Cardiac muscle cell (in vitro differentiated cells and primary cell): Measurements from ENCODE around the gene ITSN2. TPM values are rescaled to one million over a fixed set of nuclear protein-coding genes. Genes with fewer than 3 reads are reported as not detected.
A peak's percentile ranks its signal among the peaks of the same experiment; 100 is the strongest.
"Not testable (repeated sequence)": the region's sequence is repeated elsewhere in the genome, so short reads cannot be mapped to it uniquely, and the experiment has no call there.

Source experiments
- DNase-seq, 2 donors: peaks; one replicate each; pipeline versions ENCODE4 v3.0.0 to v3.0.0-alpha.2; 2010 to 2017; ENCODE audit warnings: low read depth in 1 of 2, low spot score in 1 of 2
- H3K27ac ChIP-seq: fragments of 200-600 bp; sonication (generic); 2 replicates; pipeline ENCODE4 v1.5.1; 2016
- H3K27me3 ChIP-seq: fragments of 200-600 bp; sonication (generic); 2 replicates; pipeline ENCODE4 v1.6.0; 2016; ENCODE audit warnings: control low read depth
- H3K36me3 ChIP-seq: fragments of 200-600 bp; sonication (generic); 2 replicates; pipeline ENCODE4 v1.5.1; 2016; ENCODE audit warnings: control low read depth
- H3K4me1 ChIP-seq: fragments of 200-600 bp; sonication (generic); 2 replicates; pipeline ENCODE4 v1.8.1; 2017; ENCODE audit warnings: low read depth, mild to moderate bottlenecking, mixed run types
- H3K4me3 ChIP-seq: fragments of 200-600 bp; sonication (generic); 2 replicates; pipeline ENCODE4 v1.5.1; 2016; ENCODE audit warnings: mild to moderate bottlenecking
- H3K9me3 ChIP-seq: fragments of 200-600 bp; sonication (generic); 2 replicates; pipeline ENCODE4 v1.5.1; 2017; ENCODE audit warnings: low read depth, mild to moderate bottlenecking, control low read depth
- CTCF ChIP-seq: IDR thresholded peaks from 2 replicates; pipeline ENCODE4 v1.5.1; 2012; ENCODE audit warnings: low read depth, mild to moderate bottlenecking, low read length
- polyA plus RNA-seq: library from polyadenylated mRNA; unstranded; fragments of >200 nt; fragmentation: Nextera tagmentation; extraction: Ambion mirVana; gene quantifications from 2 replicates; pipeline ENCODE4 v1.2.1, GENCODE V29; 2016
- total RNA-seq: library from RNA; depleted of rRNA; stranded (reverse); fragments of >200 nt; gene quantifications from 2 replicates; pipeline ENCODE4 v1.2.3, GENCODE V29; 2016

Gene ITSN2
- total and polyA plus RNA-seq, 2 experiments from 2014 or later: 22.3 to 22.8 TPM

GRCh38 chr2:24359129-24360049, 947 bp downstream of the ITSN2 start:
- no peak for TF ChIP-seq CTCF
- peaks cover 9% of the 10 kb centered on the region for H3K4me1 ChIP-seq
- H3K27ac ChIP-seq: peak overlapping the region; percentile 91
- DNase-seq: no peak
- H3K36me3 ChIP-seq: no peaks in the 10 kb centered on the region
- H3K27me3 ChIP-seq: no peaks in the 10 kb centered on the region
- H3K4me3 ChIP-seq: peak overlapping the region; percentile 89
- no peaks in the 10 kb centered on the region for H3K9me3 ChIP-seq

- not testable (repeated sequence) for DNase-seq, H3K27me3 ChIP-seq, H3K4me3 ChIP-seq, H3K27ac ChIP-seq, H3K36me3 ChIP-seq, H3K9me3 ChIP-seq
- H3K4me1 ChIP-seq: peaks cover 19% of the 10 kb centered on the region
These were observed 2.6 kb downstream of the ITSN2 start for GRCh38 chr2:24357767-24358166.

GRCh38 chr2:24357115-24357514, 3.2 kb downstream of the ITSN2 start:
- H3K36me3 ChIP-seq, H3K9me3 ChIP-seq, H3K27ac ChIP-seq, H3K4me3 ChIP-seq, DNase-seq, H3K27me3 ChIP-seq: not testable (repeated sequence)
- H3K4me1 ChIP-seq: peaks cover 22% of the 10 kb centered on the region

GRCh38 chr2:24354957-24355356, 5.4 kb downstream of the ITSN2 start:
- no peaks in the 10 kb centered on the region for H3K9me3 ChIP-seq
- no peaks in the 10 kb centered on the region for H3K36me3 ChIP-seq
- no peaks in the 10 kb centered on the region for H3K27me3 ChIP-seq
- no peak for TF ChIP-seq CTCF
- H3K4me3 ChIP-seq: no peak overlapping the region
- H3K4me1 ChIP-seq: peaks cover 32% of the 10 kb centered on the region
- no peak for DNase-seq
- H3K27ac ChIP-seq: peak overlapping the region; percentile 5

- Histone ChIP-seq H3K36me3 (no peaks in the 10 kb centered on the region), H3K27me3 (no peaks in the 10 kb centered on the region), H3K4me3 (no peak overlapping the region), H3K27ac (no peak overlapping the region), H3K9me3 (no peaks in the 10 kb centered on the region), H3K4me1 (peaks cover 32% of the 10 kb centered on the region)
- no peak for TF ChIP-seq CTCF
- DNase-seq: no peak
These were observed 5.9 kb downstream of the ITSN2 start for GRCh38 chr2:24354395-24354794.

- no peak overlapping the region for H3K4me3 ChIP-seq
- no peaks in the 10 kb centered on the region for H3K27me3 ChIP-seq
- no peak for DNase-seq
- H3K9me3 ChIP-seq: no peaks in the 10 kb centered on the region
- no peaks in the 10 kb centered on the region for H3K36me3 ChIP-seq
- no peak for TF ChIP-seq CTCF
- H3K4me1 ChIP-seq: peaks cover 32% of the 10 kb centered on the region
- H3K27ac ChIP-seq: no peak overlapping the region
These were observed 6.4 kb downstream of the ITSN2 start for GRCh38 chr2:24353973-24354372.
